COLO668 (cell line): Measurements from ENCODE around the gene SLC6A19.
A peak's percentile ranks its signal among the peaks of the same experiment; 100 is the strongest.

Source experiments
- DNase-seq: peaks from one replicate; lab custom pipeline; 2025; ENCODE audit not compliant: unreplicated experiment; lab: John Stamatoyannopoulos, UW

Gene SLC6A19

GRCh38 chr5:1193591-1193985 lies 7.8 kb upstream of the SLC6A19 start:
- DNase-seq, result peak; percentile 37

- DNase-seq, result no peak
These were observed 7.0 kb upstream of the SLC6A19 start for GRCh38 chr5:1194378-1194777.

- no peak for DNase-seq
These were observed 6.0 kb upstream of the SLC6A19 start for GRCh38 chr5:1195439-1195838.

- DNase-seq, result no peak
These were observed 5.5 kb upstream of the SLC6A19 start for GRCh38 chr5:1195916-1196315.

DNA sequence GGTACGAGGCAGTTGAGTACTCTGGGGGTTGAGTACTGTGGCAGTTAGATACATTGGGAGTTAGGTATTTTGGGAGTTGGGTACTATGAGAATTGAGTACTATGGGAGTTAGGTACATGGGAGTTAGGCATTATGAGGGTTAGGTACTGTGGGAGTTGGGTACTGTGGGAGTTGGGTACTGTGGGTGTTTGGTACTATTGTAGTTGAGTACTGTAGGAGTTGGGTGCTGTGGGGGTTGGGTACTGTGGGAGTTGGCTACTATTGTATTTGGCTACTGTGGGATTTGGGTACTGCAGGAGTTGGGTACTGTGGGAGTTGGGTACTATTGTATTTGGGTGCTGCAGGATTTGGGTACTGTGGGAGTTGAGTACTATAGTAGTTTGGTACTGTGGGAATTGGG lies 4.8 kb upstream of the SLC6A19 start:
- no peak for DNase-seq

- no peak for DNase-seq
These were observed 3.3 kb upstream of the SLC6A19 start for GRCh38 chr5:1197876-1198666.

GRCh38 chr5:1199340-1199648 lies 2.1 kb upstream of the SLC6A19 start:
- DNase-seq, result no peak

GRCh38 chr5:1199649-1200494 lies 1.5 kb upstream of the SLC6A19 start:
- DNase-seq, result no peak

GRCh38 chr5:1200495-1201326 lies 684 bp upstream of the SLC6A19 start:
- no peak for DNase-seq

- no peak for DNase-seq
These were observed 817 bp downstream of the SLC6A19 start for GRCh38 chr5:1202026-1202797.

DNA sequence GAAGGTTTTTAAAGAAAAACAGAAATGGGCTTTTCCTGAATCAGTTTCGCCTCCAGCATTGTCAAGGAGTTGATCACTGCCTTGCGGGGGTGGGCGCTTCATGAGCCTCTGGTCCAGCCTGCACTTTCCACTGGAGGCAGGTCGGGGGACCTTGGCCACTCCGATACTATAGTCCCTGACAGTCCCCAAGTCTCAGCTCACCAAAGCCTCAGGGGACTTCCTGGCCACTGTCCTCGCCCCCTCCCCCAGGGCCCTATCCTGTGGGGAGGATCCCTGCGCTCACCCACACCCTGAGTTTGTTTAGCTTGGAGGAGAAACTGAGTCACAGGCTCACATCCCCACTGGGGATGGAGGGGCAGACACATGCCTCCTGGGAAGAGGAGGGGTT lies 1.4 kb downstream of the SLC6A19 start:
- no peak for DNase-seq

DNA sequence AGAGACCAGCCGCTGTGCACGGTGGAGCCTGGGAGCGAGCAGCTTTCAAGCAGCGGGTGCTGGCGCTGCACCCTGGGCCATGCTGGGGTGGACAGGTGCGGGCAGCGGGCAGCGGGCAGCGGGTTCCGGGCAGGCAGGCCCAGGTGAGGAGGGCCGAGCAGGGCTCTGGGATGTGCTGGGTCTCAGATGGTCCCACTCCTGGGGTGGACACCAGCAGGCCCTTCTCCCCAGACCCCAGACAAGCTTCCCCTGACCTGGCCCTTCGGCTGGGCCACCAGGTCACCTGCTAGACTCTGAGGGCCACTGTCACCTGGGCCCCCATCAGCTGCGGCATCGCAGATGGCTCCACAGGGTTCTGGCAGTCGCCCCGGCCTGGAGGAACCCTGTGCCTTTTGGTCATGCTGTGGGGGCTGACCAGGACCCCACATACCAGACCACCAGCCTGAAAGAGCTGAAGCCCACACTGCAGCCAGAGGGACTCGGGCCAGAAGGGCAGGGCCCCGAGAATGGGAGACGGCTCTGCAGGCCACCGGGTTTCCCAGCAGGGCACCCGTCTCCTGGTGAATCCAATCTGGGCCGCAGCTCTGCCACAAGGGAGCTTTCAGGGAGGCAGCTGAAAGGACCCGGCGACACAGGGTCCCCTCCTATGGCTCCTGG lies 2.0 kb downstream of the SLC6A19 start:
- DNase-seq, result no peak

DNA sequence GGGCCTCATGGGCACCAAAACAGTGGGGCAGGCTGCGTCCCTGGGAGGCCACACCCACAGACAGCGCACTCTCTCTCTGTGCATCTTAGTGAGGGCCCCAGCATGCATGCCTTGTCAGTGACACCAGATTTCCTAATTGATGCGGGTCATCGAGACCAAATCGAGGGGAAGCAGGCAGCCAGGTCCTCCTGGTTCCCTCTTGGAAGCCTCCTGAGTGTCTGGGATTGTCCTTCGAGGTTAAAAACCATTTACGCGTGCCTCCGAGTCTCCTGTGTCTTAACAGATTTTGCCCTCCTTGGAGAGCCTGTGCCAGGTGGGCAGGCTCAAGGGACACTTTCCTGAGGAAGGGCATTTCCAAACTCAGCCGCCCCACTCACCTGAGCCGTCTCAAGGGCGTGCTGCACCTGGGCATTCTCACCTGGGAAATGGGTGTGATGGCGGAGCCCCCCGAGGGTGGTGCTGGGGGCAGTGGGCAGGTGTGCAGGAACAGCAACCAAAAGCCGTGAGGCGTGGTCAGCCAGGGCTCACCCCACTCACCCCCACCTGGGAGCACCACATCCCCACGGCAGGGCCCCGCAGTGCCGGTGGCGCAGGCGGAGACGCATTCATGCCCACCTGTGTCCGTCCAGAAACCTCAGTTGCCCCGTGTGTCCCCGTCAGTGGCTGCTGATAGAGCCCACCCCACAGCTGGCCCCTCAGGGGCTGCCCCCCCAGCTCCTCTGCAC lies 2.7 kb downstream of the SLC6A19 start:
- DNase-seq, result no peak

- no peak for DNase-seq
These were observed 3.4 kb downstream of the SLC6A19 start for GRCh38 chr5:1204693-1205242.

DNA sequence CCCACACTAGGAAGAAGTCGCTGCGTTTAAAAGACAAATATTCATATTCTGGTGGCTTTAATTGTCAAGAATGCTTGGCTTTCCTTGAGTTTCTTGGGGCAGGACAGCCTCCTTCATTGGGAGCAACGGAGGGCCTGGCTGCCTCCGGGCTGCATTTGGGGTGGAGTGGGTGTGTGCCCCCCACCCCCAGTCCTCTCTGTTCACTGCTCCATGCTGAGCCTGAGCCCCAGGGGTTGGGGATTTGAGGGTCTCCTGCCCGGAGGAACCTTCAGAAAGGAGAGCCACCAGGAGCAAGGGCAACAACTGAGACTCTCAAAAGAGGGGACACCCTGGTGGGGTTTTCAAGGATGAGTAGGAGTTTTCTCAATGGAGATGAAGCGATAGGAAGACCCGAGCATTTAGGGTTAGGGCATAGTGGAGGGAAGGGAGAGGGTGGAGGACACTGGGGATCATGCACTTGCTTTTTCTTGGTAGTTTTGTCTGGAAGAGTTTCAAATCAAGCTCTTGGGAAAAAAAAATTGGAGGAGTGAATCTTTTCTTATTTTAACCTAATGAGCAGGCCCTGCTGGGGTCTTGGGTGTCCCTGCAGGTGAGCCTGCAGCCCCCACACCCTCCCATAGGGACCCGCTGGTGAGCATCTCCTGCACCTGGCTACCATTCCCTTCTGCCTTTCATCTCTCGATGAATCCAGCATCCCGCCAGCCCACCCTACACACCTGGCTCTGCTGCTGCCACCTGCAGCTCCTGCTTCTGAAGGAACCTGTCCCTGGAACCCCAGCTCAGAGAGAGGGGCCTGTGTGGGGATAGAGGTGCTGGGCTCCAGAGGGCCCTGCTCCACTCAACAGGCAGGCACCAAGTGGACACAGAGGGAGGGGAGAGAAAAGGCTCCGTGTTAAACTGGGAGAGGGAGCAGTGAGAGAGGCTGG lies 4.1 kb downstream of the SLC6A19 start:
- no peak for DNase-seq

DNA sequence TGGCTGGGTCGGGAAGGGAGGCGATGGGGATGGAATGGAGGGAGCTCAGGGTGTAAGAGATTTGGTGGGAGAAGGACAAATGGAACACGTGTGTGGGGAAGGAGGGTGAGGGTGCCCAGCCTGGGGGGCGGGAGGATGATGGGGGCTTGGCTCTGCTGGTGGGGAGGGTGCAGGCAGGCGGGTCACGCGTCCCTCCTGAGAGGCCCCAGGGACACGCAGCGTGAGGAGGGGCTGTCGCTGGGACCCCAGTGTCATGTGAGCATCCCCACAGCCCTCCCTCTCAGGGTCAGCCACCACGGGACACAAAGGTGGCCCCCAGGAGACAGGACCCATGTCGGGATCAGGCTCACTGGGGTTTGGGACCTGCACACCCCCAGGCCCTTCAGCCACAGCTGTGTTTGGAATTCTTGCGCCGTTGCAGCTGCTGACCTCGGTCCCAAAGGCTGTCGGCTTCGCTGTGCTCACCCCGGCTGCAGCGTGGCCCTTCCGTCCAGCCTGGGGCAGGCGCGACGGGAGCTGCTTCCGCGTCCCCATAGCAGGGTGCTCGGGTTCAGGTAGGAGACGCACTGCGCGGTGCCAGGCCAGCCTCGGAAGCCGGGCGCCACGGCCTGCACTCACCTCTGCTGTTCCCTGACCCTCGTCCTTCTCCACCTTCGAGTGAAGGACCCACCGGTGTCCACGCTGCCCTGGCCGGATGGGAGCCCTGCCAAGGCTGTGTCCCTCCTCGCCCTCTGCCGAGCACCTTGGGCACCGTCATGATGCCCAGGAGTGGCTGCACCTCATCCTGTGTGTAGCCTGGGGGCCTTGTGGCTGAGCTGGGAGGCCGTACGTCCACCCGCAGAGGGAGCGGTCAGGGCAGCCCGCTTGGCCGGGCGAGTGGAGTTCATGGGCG lies 5.4 kb downstream of the SLC6A19 start:
- no peak for DNase-seq

- peak; percentile 35 for DNase-seq
These were observed 6.2 kb downstream of the SLC6A19 start for GRCh38 chr5:1207555-1207954.
